HepG2 (cell line): ENCODE measurements around the gene ZNF22. TPM values are rescaled to one million over a fixed set of nuclear protein-coding genes. Genes with fewer than 3 reads are reported as not detected.
A peak's percentile ranks its signal among the peaks of the same experiment; 100 is the strongest.

Experiments
- ATRX ChIP-seq: sonication (generic); formaldehyde crosslinking; IDR thresholded peaks from 2 replicates; pipeline ENCODE4 v1.4.0; 2020; ENCODE audit warnings: missing genetic modification reagents, borderline replicate concordance
- CCAR2 ChIP-seq: fragments of 200-400 bp; formaldehyde crosslinking; optimal IDR thresholded peaks from 2 replicates; pipeline ENCODE3; 2018; ENCODE audit warnings: low read depth, mild to moderate bottlenecking, low read length, moderate library complexity
- EHMT2 ChIP-seq: fragments of 200-600 bp; sonication (generic); IDR thresholded peaks from 2 replicates; pipeline ENCODE4 v1.7.0; 2017; ENCODE audit warnings: antibody characterized with exemption, low read depth, low read length, borderline replicate concordance
- ESRRA ChIP-seq: sonication (generic); formaldehyde crosslinking; IDR thresholded peaks from 2 replicates; pipeline ENCODE4 v1.5.1; 2020; ENCODE audit warnings: mild to moderate bottlenecking, low read depth, missing genetic modification reagents
- FOXP4 ChIP-seq: sonication (generic); formaldehyde crosslinking; IDR thresholded peaks from 2 replicates; pipeline ENCODE4 v1.4.0; 2020; ENCODE audit warnings: missing genetic modification reagents
- HOXA3 ChIP-seq: sonication (generic); formaldehyde crosslinking; IDR thresholded peaks from 2 replicates; pipeline ENCODE4 v1.5.0; 2020; ENCODE audit warnings: missing genetic modification reagents
- KDM5B ChIP-seq: sonication (generic); formaldehyde crosslinking; IDR thresholded peaks from 2 replicates; pipeline ENCODE4 v1.4.0; 2020; ENCODE audit warnings: missing genetic modification reagents, mild to moderate bottlenecking, borderline replicate concordance
- MAFG ChIP-seq: sonication (generic); formaldehyde crosslinking; IDR thresholded peaks from 2 replicates; pipeline ENCODE4 v1.5.1; 2020; ENCODE audit warnings: mild to moderate bottlenecking, missing genetic modification reagents
- NAIF1 ChIP-seq: sonication (generic); formaldehyde crosslinking; IDR thresholded peaks from 2 replicates; pipeline ENCODE4 v1.5.0; 2020; ENCODE audit warnings: mild to moderate bottlenecking, missing genetic modification reagents, borderline replicate concordance
- PRMT3 ChIP-seq: sonication (generic); formaldehyde crosslinking; IDR thresholded peaks from 2 replicates; pipeline ENCODE4 v1.8.1; 2022; ENCODE audit warnings: low read depth, mild to moderate bottlenecking, moderate library complexity, missing genetic modification reagents, borderline replicate concordance
- RAD51 ChIP-seq: fragments of 450-650 bp; IDR thresholded peaks from 2 replicates; pipeline ENCODE4 v1.6.1; 2016; ENCODE audit warnings: borderline replicate concordance
- SP2 ChIP-seq: sonication (generic); formaldehyde crosslinking; IDR thresholded peaks from 2 replicates; pipeline ENCODE4 v1.5.1; 2020; ENCODE audit warnings: mild to moderate bottlenecking, missing genetic modification reagents
- TMF1 ChIP-seq: sonication (generic); formaldehyde crosslinking; IDR thresholded peaks from 2 replicates; pipeline ENCODE4 v1.8.1; 2022; ENCODE audit warnings: low read depth, missing genetic modification reagents
- ZBTB21 ChIP-seq: sonication (generic); formaldehyde crosslinking; IDR thresholded peaks from 2 replicates; pipeline ENCODE4 v1.4.0; 2020; ENCODE audit warnings: missing genetic modification reagents
- ZNF329 ChIP-seq: sonication (generic); formaldehyde crosslinking; IDR thresholded peaks from 2 replicates; pipeline ENCODE4 v1.9.0; 2021; ENCODE audit warnings: low read depth, mild to moderate bottlenecking, missing genetic modification reagents
- ZNF44 ChIP-seq: sonication (generic); formaldehyde crosslinking; IDR thresholded peaks from 2 replicates; pipeline ENCODE4 v1.5.1; 2020; ENCODE audit warnings: mild to moderate bottlenecking, missing genetic modification reagents
- ZNF703 ChIP-seq: sonication (generic); formaldehyde crosslinking; IDR thresholded peaks from 2 replicates; pipeline ENCODE4 v1.5.1; 2020; ENCODE audit warnings: missing genetic modification reagents, mild to moderate bottlenecking, moderate library complexity, borderline replicate concordance
- ZNF776 ChIP-seq: sonication (generic); formaldehyde crosslinking; IDR thresholded peaks from 2 replicates; pipeline ENCODE4 v1.4.0; 2020; ENCODE audit warnings: mild to moderate bottlenecking, missing genetic modification reagents
- polyA plus RNA-seq, 8 experiments: library from polyadenylated mRNA; depleted of rRNA in 3 of 8; stranded (reverse) in 7 of 8; unstranded in 1 of 8; fragments of >200 nt; fragmentation: Illumina TruSeq in 4 of 8; extraction: Trizol in 4 of 8; gene quantifications; 2 replicates each; pipeline versions ENCODE4 v1.2.1 to v1.2.3, GENCODE V29; 2011 to 2016; ENCODE audit warnings: low read depth in 4 of 8, missing spikeins in 1 of 8, mixed read lengths in 1 of 8; ENCODE audit not compliant: insufficient read depth in 1 of 8
- total RNA-seq, 5 experiments: library from RNA; depleted of rRNA; stranded (reverse); fragments of >200 nt; fragmentation: Illumina TruSeq; extraction: Trizol; gene quantifications; 2 replicates each; pipeline ENCODE4 v1.2.3, GENCODE V29; 2016; ENCODE audit warnings: low read depth in 1 of 5
- TF ChIP-seq, protein P1 (sequence below): IDR thresholded peaks from 2 replicates; pipeline ENCODE4 v1.6.1; 2016; ENCODE audit warnings: missing compliant biosample characterization, missing genetic modification reagents, borderline replicate concordance
- TF ChIP-seq, protein P2 (sequence below): sonication (generic); formaldehyde crosslinking; IDR thresholded peaks from 2 replicates; pipeline ENCODE4 v1.4.0; 2020; ENCODE audit warnings: missing genetic modification reagents, borderline replicate concordance
- TF ChIP-seq, protein P3 (sequence below): IDR thresholded peaks from 2 replicates; pipeline ENCODE4 v1.6.1; 2016; ENCODE audit warnings: low read depth, control low read depth

ZNF22 gene
- total and polyA plus RNA-seq, 2 of the 13 experiments (the other 11 are each of a cell fraction or from before 2014, with no cell fraction given): 0.40 to 1.3 TPM

GRCh38 chr10:44995914-44996669 is 4.6 kb upstream of the ZNF22 start (continued):
- TF ChIP-seq, protein P1, sequence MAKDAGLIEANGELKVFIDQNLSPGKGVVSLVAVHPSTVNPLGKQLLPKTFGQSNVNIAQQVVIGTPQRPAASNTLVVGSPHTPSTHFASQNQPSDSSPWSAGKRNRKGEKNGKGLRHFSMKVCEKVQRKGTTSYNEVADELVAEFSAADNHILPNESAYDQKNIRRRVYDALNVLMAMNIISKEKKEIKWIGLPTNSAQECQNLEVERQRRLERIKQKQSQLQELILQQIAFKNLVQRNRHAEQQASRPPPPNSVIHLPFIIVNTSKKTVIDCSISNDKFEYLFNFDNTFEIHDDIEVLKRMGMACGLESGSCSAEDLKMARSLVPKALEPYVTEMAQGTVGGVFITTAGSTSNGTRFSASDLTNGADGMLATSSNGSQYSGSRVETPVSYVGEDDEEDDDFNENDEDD (CRISPR knock-in tag): peak; percentile 60; the same call in 1 of the 2 replicates
- TF ChIP-seq, protein P2, sequence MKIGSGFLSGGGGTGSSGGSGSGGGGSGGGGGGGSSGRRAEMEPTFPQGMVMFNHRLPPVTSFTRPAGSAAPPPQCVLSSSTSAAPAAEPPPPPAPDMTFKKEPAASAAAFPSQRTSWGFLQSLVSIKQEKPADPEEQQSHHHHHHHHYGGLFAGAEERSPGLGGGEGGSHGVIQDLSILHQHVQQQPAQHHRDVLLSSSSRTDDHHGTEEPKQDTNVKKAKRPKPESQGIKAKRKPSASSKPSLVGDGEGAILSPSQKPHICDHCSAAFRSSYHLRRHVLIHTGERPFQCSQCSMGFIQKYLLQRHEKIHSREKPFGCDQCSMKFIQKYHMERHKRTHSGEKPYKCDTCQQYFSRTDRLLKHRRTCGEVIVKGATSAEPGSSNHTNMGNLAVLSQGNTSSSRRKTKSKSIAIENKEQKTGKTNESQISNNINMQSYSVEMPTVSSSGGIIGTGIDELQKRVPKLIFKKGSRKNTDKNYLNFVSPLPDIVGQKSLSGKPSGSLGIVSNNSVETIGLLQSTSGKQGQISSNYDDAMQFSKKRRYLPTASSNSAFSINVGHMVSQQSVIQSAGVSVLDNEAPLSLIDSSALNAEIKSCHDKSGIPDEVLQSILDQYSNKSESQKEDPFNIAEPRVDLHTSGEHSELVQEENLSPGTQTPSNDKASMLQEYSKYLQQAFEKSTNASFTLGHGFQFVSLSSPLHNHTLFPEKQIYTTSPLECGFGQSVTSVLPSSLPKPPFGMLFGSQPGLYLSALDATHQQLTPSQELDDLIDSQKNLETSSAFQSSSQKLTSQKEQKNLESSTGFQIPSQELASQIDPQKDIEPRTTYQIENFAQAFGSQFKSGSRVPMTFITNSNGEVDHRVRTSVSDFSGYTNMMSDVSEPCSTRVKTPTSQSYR (CRISPR knock-in tag): peak; percentile 52; the same call in 1 of the 2 replicates
- TF ChIP-seq, protein P3, sequence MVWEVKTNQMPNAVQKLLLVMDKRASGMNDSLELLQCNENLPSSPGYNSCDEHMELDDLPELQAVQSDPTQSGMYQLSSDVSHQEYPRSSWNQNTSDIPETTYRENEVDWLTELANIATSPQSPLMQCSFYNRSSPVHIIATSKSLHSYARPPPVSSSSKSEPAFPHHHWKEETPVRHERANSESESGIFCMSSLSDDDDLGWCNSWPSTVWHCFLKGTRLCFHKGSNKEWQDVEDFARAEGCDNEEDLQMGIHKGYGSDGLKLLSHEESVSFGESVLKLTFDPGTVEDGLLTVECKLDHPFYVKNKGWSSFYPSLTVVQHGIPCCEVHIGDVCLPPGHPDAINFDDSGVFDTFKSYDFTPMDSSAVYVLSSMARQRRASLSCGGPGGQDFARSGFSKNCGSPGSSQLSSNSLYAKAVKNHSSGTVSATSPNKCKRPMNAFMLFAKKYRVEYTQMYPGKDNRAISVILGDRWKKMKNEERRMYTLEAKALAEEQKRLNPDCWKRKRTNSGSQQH (CRISPR knock-in tag): no peak
- no peak for TF ChIP-seq ZBTB21 (CRISPR knock-in tag)
- no peak for TF ChIP-seq PRMT3 (CRISPR knock-in tag)
- no peak for TF ChIP-seq ZNF776 (CRISPR knock-in tag)
- TF ChIP-seq MAFG (CRISPR knock-in tag): no peak
- no peak for TF ChIP-seq ZNF329 (CRISPR knock-in tag)
- TF ChIP-seq ZNF703 (CRISPR knock-in tag): peak; percentile 70; the same call in 1 of the 2 replicates
- TF ChIP-seq SP2 (CRISPR knock-in tag): no peak
- TF ChIP-seq HOXA3: peak; percentile 13; the same call in 1 of the 2 replicates
- no peak for TF ChIP-seq ATRX
- no peak for TF ChIP-seq ZNF44 (CRISPR knock-in tag)
- peak; percentile 99 for TF ChIP-seq FOXP4 (CRISPR knock-in tag)
- TF ChIP-seq CCAR2: no peak
- peak; percentile 19; the same call in 1 of the 2 replicates for TF ChIP-seq KDM5B (CRISPR knock-in tag)
- no peak; the same call in 1 of the 2 replicates for TF ChIP-seq ESRRA (CRISPR knock-in tag)
- no peak for TF ChIP-seq RAD51
- no peak for TF ChIP-seq TMF1 (CRISPR knock-in tag)
- no peak for TF ChIP-seq EHMT2
- 0 out of 2 replicates have a peak, but pooled peaks have one; percentile 44 for TF ChIP-seq NAIF1 (CRISPR knock-in tag)
